Gastroesophageal sphincter (tissue), 4 donors: ENCODE data around the gene FBXL16. TPM values are rescaled to one million over a fixed set of nuclear protein-coding genes. Genes with fewer than 3 reads are reported as not detected.

ENCODE experiments used
- ATAC-seq: fragments of 150-250 bp; one replicate; pipeline ENCODE4 v1.9.1; 2016; ENCODE audit warnings: mild to moderate bottlenecking, moderate library complexity
- H3K27ac ChIP-seq, 4 donors: fragments of 200-600 bp; sonication (generic) in 3 of 4; 1 replicate in 3 of 4; 2 replicates in 1 of 4; pipeline ENCODE4 v1.5.1; 2016 to 2019
- H3K27me3 ChIP-seq: fragments of 200-600 bp; sonication (generic); one replicate; pipeline ENCODE4 v1.5.1; 2019
- H3K36me3 ChIP-seq, 2 donors: fragments of 200-600 bp; sonication (generic); one replicate each; pipeline ENCODE4 v1.5.1; 2019; ENCODE audit warnings: control low read depth in 1 of 2
- H3K4me1 ChIP-seq, 3 donors: fragments of 200-600 bp; sonication (generic); 1 replicate in 2 of 3; 2 replicates in 1 of 3; pipeline ENCODE4 v1.5.1; 2016 to 2019; ENCODE audit warnings: control low read depth in 2 of 3
- H3K4me3 ChIP-seq, 2 donors: fragments of 200-600 bp; sonication (generic); one replicate each; pipeline ENCODE4 v1.5.1; 2019; ENCODE audit warnings: mild to moderate bottlenecking in 1 of 2, moderate library complexity in 1 of 2
- H3K9me3 ChIP-seq, 3 donors: fragments of 200-600 bp; sonication (generic); one replicate each; pipeline ENCODE4 v1.5.1; 2017 to 2019; ENCODE audit warnings: control low read depth in 2 of 3
- EP300 ChIP-seq: sonication (generic); formaldehyde crosslinking; IDR thresholded peaks from one replicate; pipeline ENCODE4 v1.6.1; 2017; ENCODE audit warnings: antibody characterized with exemption, mild to moderate bottlenecking
- POLR2A ChIP-seq, 2 donors: fragments of 450-650 bp; IDR thresholded peaks; one replicate each; pipeline ENCODE4 v1.6.1; 2017; ENCODE audit warnings: antibody characterized with exemption in 2 of 2, mild to moderate bottlenecking in 2 of 2, moderate library complexity in 1 of 2
- POLR2AphosphoS5 ChIP-seq: sonication (generic); formaldehyde crosslinking; IDR thresholded peaks from one replicate; pipeline ENCODE4 v1.6.1; 2017; ENCODE audit warnings: antibody characterized with exemption
- WGBS, 2 donors: methylation state at CpG; one replicate each; pipeline ENCODE4 v1.1.5; 2018; ENCODE audit warnings: low coverage in 1 of 2; 5-methylcytosine and 5-hydroxymethylcytosine counted together
- total RNA-seq, 4 donors: library from RNA; depleted of rRNA; stranded (reverse); fragments of >200 nt; gene quantifications; one replicate each; pipeline ENCODE4 v1.1.0, GENCODE V29; 2016
- TF ChIP-seq, protein P1 (sequence below), 4 experiments: fragments of 200-600 bp in 2 of 4; fragments of 450-650 bp in 2 of 4; sonication (generic) in 1 of 4; IDR thresholded peaks; one replicate each; pipeline ENCODE4 v1.5.1; 2017 to 2019; ENCODE audit warnings: antibody characterized with exemption in 4 of 4, mild to moderate bottlenecking in 2 of 4, moderate library complexity in 2 of 4

Gene FBXL16
- total RNA-seq, 4 donors from 2014 or later: 0.27 to 1.4 (median 0.35) TPM

DNA sequence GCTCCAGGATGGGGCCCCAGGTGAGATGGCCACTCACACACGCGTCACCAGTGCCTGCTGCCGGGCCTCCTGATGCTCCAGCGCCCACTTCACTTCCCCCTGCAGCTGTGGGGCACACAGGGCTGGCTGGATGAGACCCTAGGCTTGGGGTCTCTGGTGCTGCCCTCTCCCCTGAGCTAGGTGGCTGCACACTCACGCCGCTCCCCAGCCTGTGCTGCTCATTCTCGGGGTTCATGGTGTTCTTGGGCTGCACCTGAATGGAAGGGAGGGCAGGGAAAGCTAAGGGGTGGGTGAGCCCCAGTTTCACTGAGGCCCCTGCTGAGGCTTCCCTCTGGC, 19.4 kb upstream of the FBXL16 start:
- H3K27me3 ChIP-seq: peaks cover 55% of the 10 kb centered on the region
- WGBS, 2 donors: 73% methylated on average over 4 of the region's 7 CpGs; no CpG with 5 or more reads in 1 of the 2 donors
- peaks cover 0 to 58% (median 31%) of the 10 kb centered on the region in 3 donors for H3K4me1 ChIP-seq
- peaks cover 0 to 15% of the 10 kb centered on the region in 2 donors for H3K36me3 ChIP-seq
- TF ChIP-seq POLR2A (IDR thresholded peaks at IDR 0.05) (no peak), POLR2AphosphoS5 (no peak), EP300 (no peak)
- TF ChIP-seq, protein P1, sequence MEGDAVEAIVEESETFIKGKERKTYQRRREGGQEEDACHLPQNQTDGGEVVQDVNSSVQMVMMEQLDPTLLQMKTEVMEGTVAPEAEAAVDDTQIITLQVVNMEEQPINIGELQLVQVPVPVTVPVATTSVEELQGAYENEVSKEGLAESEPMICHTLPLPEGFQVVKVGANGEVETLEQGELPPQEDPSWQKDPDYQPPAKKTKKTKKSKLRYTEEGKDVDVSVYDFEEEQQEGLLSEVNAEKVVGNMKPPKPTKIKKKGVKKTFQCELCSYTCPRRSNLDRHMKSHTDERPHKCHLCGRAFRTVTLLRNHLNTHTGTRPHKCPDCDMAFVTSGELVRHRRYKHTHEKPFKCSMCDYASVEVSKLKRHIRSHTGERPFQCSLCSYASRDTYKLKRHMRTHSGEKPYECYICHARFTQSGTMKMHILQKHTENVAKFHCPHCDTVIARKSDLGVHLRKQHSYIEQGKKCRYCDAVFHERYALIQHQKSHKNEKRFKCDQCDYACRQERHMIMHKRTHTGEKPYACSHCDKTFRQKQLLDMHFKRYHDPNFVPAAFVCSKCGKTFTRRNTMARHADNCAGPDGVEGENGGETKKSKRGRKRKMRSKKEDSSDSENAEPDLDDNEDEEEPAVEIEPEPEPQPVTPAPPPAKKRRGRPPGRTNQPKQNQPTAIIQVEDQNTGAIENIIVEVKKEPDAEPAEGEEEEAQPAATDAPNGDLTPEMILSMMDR (IDR thresholded peaks at IDR 0.05): no peak
- no peak for ATAC-seq
- H3K9me3 ChIP-seq: no peaks in the 10 kb centered on the region
- no peak overlapping the region for H3K27ac ChIP-seq
- no peak overlapping the region for H3K4me3 ChIP-seq

- no peak for ATAC-seq
- peaks cover 0 to 9% of the 10 kb centered on the region in 2 donors for H3K36me3 ChIP-seq
- TF ChIP-seq, protein P1 (IDR thresholded peaks at IDR 0.05): no peak
- TF ChIP-seq POLR2A (IDR thresholded peaks at IDR 0.05) (no peak), POLR2AphosphoS5 (no peak), EP300 (no peak)
- H3K4me1 ChIP-seq: peaks cover 0 to 64% (median 34%) of the 10 kb centered on the region in 3 donors
- peaks cover 54% of the 10 kb centered on the region for H3K27me3 ChIP-seq
- WGBS, 2 donors: 20% methylated on average over 1 of the region's 29 CpGs; no CpG with 5 or more reads in 1 of the 2 donors
- H3K4me3 ChIP-seq: no peak overlapping the region
- H3K27ac ChIP-seq: no peak overlapping the region
- no peaks in the 10 kb centered on the region for H3K9me3 ChIP-seq
These were observed 18.8 kb upstream of the FBXL16 start for GRCh38 chr16:724188-725040.

DNA sequence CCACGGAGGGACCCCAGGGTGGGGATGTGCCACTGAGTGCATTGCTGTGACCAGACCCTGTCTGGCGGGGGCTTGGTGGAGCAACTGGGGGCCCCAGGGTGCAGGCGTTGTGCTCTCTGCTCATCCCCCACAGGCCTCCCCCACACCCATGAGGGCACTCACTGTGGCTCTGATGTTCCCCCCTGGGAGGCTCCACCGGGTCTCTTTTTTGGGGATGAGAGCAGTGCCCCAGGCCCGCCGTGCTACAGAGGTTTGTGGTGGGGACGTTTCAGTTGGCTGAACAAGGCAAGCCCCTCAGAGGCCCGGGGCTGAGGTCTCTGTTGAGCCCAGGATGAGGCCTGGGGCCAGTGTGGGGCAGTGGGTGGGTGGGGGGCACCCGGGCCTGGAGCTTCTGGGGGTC, 18.1 kb upstream of the FBXL16 start:
- Histone ChIP-seq H3K4me3 (no peak overlapping the region), H3K27ac (no peak overlapping the region), H3K27me3 (peaks cover 47% of the 10 kb centered on the region), H3K9me3 (no peaks in the 10 kb centered on the region), H3K4me1 (peaks cover 0 to 63% (median 33%) of the 10 kb centered on the region in 3 donors), H3K36me3 (peaks cover 0 to 8% of the 10 kb centered on the region in 2 donors)
- TF ChIP-seq POLR2AphosphoS5 (no peak), POLR2A (IDR thresholded peaks at IDR 0.05) (no peak), EP300 (no peak)
- TF ChIP-seq, protein P1 (IDR thresholded peaks at IDR 0.05): no peak
- no CpG with 5 or more reads among the region's 9 CpGs for WGBS, 2 donors
- ATAC-seq: no peak

GRCh38 chr16:722835-723633, 17.4 kb upstream of the FBXL16 start:
- peaks cover 40% of the 10 kb centered on the region for H3K27me3 ChIP-seq
- ATAC-seq: no peak
- peaks cover 0 to 57% (median 27%) of the 10 kb centered on the region in 3 donors for H3K4me1 ChIP-seq
- H3K36me3 ChIP-seq: peaks cover 0 to 8% of the 10 kb centered on the region in 2 donors
- H3K27ac ChIP-seq: no peak overlapping the region
- WGBS, 2 donors: 50% methylated on average over 2 of the region's 24 CpGs; no CpG with 5 or more reads in 1 of the 2 donors
- H3K9me3 ChIP-seq: no peaks in the 10 kb centered on the region
- H3K4me3 ChIP-seq: no peak overlapping the region
- TF ChIP-seq, protein P1 (IDR thresholded peaks at IDR 0.05): no peak
- TF ChIP-seq EP300 (no peak), POLR2AphosphoS5 (no peak), POLR2A (IDR thresholded peaks at IDR 0.05) (no peak)
